GM19238 (cell line): Measurements from ENCODE around the gene PRDM15.

Experiments used
- DNase-seq: peaks from one replicate; pipeline ENCODE4 v3.0.0; 2011; ENCODE audit warnings: low spot score; ENCODE audit not compliant: insufficient read length

Gene PRDM15

DNA sequence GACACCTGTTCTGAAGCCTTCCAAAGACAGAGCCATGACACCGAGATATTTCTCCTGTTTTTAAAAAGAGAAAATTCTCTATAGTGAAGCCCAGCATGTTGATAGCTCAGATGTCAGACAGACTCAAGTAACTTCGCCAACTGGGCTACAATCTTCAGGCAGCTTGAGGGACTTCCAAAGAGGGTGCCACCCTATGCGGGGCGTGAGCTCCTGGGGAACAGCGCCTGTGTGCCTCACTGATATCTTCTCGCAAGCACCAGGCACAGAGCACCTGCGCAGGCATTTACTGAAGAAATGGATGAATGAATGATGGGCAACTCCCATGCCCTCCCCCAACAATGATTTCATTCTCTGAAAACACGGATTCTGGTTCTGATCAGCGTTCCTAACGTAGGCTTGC lies 129.9 kb downstream of the PRDM15 start:
- DNase-seq: no peak
